ENCODE measurements around the gene LMAN1L.

DNA sequence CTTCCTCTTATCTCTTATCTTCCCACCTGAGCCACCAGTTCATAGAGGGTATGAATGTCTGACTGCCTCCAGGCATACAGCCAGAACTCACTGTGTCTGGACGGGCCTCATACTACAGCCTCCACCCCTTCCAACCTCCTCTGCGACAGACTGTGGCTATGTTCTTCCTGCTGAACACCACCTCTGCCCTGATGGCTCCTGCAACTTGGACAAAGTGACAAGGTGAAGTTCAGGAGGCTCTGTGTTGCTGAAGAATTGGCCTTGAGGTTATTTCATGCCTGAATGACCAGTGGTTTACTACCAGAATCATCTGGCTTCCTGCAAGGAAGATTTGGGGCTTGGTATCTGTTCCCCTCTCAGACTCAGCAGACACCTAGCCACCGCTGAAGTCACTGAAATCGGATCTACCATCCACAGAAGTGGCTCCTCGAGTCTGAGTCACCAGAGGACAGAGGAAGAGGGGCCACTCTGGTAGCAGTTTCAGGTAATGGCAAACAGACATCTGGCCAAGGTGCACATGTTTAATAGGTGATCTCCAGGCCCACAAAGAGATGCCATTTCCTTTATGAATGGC lies 44.5 kb downstream of the LMAN1L start:
- TF ChIP-seq JUN (CRISPR knock-in tag; IDR thresholded peaks at IDR 0.05) = no peak
- TF ChIP-seq CTCF (IDR thresholded peaks at IDR 0.05) = no peak
- TF ChIP-seq, protein P1, sequence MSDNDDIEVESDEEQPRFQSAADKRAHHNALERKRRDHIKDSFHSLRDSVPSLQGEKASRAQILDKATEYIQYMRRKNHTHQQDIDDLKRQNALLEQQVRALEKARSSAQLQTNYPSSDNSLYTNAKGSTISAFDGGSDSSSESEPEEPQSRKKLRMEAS (CRISPR knock-in tag; IDR thresholded peaks at IDR 0.05) = no peak
- no peak for TF ChIP-seq NR2C2 (CRISPR knock-in tag; IDR thresholded peaks at IDR 0.05)
- TF ChIP-seq ZNF121 (CRISPR knock-in tag; IDR thresholded peaks at IDR 0.05) = no peak
- TF ChIP-seq E2F5 (CRISPR knock-in tag; IDR thresholded peaks at IDR 0.05) = no peak
- TF ChIP-seq, protein P2, sequence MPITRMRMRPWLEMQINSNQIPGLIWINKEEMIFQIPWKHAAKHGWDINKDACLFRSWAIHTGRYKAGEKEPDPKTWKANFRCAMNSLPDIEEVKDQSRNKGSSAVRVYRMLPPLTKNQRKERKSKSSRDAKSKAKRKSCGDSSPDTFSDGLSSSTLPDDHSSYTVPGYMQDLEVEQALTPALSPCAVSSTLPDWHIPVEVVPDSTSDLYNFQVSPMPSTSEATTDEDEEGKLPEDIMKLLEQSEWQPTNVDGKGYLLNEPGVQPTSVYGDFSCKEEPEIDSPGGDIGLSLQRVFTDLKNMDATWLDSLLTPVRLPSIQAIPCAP (CRISPR knock-in tag; IDR thresholded peaks at IDR 0.05) = no peak
- TF ChIP-seq ZNF232 (CRISPR knock-in tag; IDR thresholded peaks at IDR 0.05) = no peak
- TF ChIP-seq CBFB (CRISPR knock-in tag; IDR thresholded peaks at IDR 0.05; ENCODE audit: low read depth) = no peak
